Measurements from ENCODE around the gene CDK11A. TPM values are rescaled to one million over a fixed set of nuclear protein-coding genes. Genes with fewer than 3 reads are reported as not detected.
A peak's percentile ranks its signal among the peaks of the same experiment; 100 is the strongest.

Gene CDK11A
- 10.3 and 11.6 TPM in 2 replicates for total RNA-seq

DNA sequence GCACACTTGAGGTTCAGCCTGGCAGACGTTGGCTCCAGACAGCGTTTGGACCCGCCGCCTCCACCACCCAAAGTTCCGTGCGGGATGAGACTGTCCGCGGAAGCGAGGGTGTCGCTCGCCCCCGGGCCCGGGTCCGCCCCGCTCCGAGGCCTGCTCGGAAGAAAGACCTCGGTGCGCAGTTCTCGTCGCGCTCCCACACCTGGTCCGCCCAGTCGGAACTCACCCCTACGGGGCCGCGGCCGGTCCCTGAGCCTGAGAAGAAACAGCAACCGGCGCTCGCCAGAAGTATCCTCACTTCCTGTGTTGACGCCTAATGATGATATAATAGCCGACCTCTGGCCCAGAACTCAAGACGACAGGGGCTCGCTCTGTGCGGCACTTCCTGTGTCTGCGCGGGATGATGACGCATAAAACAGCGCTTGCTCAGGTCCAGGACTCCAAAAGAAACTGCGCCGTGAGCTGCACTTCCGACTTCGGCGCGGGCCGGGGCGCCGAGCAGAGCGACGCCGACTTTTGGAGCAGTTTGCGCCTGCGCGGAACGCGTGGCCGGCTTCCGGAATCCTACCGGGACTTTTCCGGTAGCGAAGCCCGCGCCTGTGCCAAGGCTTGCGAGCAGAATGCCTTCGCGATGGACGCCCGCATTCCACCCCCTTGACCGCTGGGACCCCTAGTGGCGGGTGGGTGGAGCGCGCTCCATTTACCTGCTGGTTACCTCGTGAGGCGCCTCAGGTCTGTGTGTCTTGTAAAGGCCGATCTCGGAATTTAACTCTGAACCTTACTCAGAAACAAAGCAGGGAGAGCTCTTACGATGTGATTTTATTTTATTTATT is at the start of gene CDK11A:
Gene CDK11A (minus strand): TSS at position 323 of the 830 bp plus-strand sequence. CDS start 1,539 bp downstream, outside the sequence.
- H3K4me3 ChIP-seq (ENCODE audit: low read depth, low read length) = peak within 1 kb of the TSS; percentile 71
- DNase-seq (ENCODE audit: low read depth) = peak; percentile 94
- TF ChIP-seq, protein P1, sequence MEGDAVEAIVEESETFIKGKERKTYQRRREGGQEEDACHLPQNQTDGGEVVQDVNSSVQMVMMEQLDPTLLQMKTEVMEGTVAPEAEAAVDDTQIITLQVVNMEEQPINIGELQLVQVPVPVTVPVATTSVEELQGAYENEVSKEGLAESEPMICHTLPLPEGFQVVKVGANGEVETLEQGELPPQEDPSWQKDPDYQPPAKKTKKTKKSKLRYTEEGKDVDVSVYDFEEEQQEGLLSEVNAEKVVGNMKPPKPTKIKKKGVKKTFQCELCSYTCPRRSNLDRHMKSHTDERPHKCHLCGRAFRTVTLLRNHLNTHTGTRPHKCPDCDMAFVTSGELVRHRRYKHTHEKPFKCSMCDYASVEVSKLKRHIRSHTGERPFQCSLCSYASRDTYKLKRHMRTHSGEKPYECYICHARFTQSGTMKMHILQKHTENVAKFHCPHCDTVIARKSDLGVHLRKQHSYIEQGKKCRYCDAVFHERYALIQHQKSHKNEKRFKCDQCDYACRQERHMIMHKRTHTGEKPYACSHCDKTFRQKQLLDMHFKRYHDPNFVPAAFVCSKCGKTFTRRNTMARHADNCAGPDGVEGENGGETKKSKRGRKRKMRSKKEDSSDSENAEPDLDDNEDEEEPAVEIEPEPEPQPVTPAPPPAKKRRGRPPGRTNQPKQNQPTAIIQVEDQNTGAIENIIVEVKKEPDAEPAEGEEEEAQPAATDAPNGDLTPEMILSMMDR (conservative IDR thresholded peaks at IDR 0.05; ENCODE audit: low read depth, low read length) = peak; percentile 27

DNA sequence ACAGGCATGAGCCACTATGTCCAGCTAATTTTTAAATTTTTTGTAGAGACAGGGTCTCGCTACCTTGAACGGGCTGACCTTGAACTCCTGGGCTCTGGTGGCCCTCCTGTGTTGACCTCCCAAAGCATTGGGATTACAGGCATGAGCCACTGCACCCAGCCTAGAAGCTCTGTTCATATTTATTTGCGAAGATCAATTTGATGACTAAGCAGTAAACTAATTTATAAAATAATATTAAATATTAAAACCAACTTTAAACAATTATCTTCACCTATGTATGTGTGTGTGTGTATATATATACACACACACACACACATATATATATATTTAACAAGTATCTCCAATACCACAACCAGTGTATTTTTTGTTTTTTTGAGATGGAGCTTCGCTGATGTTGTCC is 49.7 kb upstream of the CDK11A start:
- TF ChIP-seq, protein P1 (conservative IDR thresholded peaks at IDR 0.05; ENCODE audit: low read depth, low read length) = no peak
- no peak overlapping the region for H3K4me3 ChIP-seq (ENCODE audit: low read depth, low read length)
- no peak for DNase-seq (ENCODE audit: low read depth)

DNA sequence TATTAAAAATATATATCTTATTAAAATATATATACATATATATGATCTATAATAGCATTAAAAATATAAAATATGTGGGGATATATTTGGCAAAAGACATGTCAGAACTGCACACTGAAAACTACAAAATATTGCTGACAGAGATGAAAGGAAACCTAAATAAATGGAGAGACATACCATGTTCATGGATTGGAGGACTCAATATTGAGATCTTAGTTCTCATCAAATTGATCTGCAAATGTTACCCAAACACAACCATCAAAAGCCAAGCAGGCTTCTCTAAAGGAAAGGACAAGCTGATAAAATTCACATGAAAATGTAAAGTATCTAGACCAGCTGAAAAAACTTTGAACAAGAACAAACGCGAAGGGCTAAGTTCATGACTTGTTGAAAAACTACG is 46.9 kb upstream of the CDK11A start:
- TF ChIP-seq, protein P1 (conservative IDR thresholded peaks at IDR 0.05; ENCODE audit: low read depth, low read length) = no peak
- H3K4me3 ChIP-seq (ENCODE audit: low read depth, low read length) = no peak overlapping the region
- no peak for DNase-seq (ENCODE audit: low read depth)

DNA sequence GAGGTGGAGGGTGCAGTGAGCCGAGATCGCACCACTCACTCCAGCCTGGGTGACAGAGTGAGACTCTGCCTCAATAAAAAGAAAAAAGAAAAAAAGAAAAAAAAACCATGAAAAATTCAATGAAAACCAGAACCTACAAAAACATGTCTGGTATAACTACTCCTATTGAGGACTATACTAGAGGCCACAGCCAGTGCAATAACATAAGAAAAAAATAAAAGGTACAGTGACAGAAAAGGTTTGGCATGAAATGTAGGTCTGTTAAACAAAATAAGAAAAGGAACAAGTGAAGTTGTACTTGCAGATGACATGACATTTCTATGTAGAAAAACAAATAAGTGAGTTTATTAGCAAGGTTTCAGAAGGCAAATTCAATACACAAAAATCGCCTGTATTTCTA is 45.9 kb upstream of the CDK11A start:
- TF ChIP-seq, protein P1 (conservative IDR thresholded peaks at IDR 0.05; ENCODE audit: low read depth, low read length) = no peak
- no peak overlapping the region for H3K4me3 ChIP-seq (ENCODE audit: low read depth, low read length)
- DNase-seq (ENCODE audit: low read depth) = no peak

DNA sequence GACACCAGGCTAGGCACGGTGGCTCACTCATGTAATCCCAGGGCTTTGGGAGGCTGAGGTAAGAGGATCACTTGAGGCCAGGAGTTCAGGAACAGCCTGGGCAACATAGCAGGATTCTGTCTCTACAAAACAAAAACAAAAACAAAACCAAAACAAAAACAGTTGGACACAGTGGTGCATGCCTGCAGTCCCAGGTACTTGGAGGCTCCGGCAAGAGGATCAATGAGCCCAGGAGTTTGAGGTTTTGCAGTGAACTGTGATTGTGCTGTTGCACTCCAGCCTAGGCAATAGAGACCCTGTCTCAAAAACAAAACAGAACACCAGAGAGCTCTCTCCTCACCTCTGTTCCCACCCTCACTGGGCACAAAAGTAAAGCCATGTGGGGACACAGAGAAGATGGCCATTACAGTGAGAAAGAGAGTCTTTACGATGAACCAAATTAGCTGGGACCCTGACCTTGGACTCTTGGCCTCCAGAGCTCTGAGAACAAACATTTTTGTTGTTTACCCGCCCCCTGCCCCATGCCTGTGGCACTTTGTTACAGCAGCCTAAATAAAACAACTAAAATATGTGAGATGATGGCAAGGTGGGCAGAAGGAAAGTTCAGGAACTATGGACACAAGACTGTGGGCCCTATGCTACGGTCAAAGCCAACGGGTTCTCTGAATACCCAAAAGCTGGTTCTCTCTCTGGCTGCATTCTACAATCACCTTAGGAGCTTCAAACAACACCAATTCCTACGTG is 44.3 kb upstream of the CDK11A start:
- TF ChIP-seq, protein P1 (conservative IDR thresholded peaks at IDR 0.05; ENCODE audit: low read depth, low read length) = no peak
- DNase-seq (ENCODE audit: low read depth) = no peak
- H3K4me3 ChIP-seq (ENCODE audit: low read depth, low read length) = no peak overlapping the region

DNA sequence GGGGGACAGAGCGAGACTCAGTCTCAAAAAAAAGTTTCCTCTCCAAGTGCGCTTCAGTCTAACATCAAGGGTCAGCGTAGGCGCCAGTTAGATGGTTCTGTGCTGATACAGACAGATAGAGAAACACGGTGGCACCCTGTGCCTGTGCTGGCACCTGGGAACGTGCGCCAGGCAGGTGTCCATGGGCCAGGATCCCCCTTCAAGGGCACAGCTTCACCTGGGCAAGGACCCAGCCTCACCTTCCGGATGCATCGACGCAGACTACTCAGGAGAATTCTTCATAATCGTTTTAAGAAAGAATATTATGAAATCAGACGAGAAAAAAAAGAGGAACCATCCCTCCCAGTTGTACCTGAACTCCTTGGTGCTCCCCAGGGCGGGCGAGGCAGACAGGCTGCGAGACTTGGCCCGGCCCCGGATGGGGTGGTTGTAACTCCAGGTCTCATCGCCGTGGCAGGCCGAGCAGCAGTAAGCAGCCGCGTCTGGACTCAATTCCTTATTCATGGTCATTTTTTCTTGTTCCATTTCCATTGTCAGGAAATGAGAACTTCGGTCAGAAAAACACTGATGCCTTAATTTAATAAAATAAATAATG is 40.8 kb upstream of the CDK11A start:
- TF ChIP-seq, protein P1 (conservative IDR thresholded peaks at IDR 0.05; ENCODE audit: low read depth, low read length) = no peak

More for the DNA sequence above, 40.8 kb upstream of the CDK11A start:
- H3K4me3 ChIP-seq (ENCODE audit: low read depth, low read length) = no peak overlapping the region
- no peak for DNase-seq (ENCODE audit: low read depth)

All from epithelial cell of proximal tubule (primary cell).